Measurements from ENCODE around the gene KIAA1210. TPM values are rescaled to one million over a fixed set of nuclear protein-coding genes. Genes with fewer than 3 reads are reported as not detected.
A peak's percentile ranks its signal among the peaks of the same experiment; 100 is the strongest.

KIAA1210 gene
- total and polyA plus RNA-seq, 10 of the 15 experiments (the other 5 are each of a cell fraction or from before 2014, with no cell fraction given) = 0.01 TPM; not detected in 9

DNA sequence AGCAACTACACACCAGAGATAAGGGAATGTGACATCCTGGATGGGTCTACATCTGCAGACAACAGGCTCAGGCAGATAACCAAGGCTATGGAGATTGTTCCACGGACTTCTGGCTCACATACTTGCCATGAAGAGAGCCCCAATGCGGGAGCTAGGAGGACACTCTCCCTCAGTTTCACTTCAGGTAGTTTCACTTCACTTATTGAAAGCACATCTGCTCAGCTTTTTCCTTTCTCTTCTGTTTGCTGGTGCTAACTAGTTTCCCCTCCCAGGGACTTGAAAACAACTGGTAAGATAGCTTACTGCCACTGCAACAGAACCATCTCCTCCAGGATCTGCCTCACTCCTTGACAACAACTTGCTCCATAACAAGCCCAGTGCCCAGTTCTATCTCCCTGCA, 56.2 kb downstream of the KIAA1210 start:
- no peak overlapping the region for H3K4me3 ChIP-seq
- H3K4me1 ChIP-seq (ENCODE audit: control insufficient read depth, insufficient read depth, low read length) = no peaks in the 10 kb centered on the region
- intact Hi-C loops (cut with micrococcal nuclease; ENCODE audit: unreplicated experiment) (no loop called here), in situ Hi-C loops (cut with MboI) (no loop called here)
- ChIA-PET CTCF (interaction anchor here (1.0 to 1.4 kb wide), 2 partner anchors 18 to 47 kb away, joined by 3 to 4 read pairs; no protein-coding TSS in a partner anchor), RAD21 (ENCODE audit: unreplicated experiment) (interaction anchor here (0.8 kb wide), 1 partner anchor 612 kb away, joined by 3 read pairs; no protein-coding TSS in a partner anchor), SMC1A (ENCODE audit: uncharacterized antibody, unreplicated experiment) (interaction anchor here (0.6 to 0.7 kb wide), 2 partner anchors 11 to 264 kb away, joined by 3 read pairs; no protein-coding TSS in a partner anchor), POLR2A (no interaction called here)
- DNase-seq (ENCODE audit: low read depth, low spot score) (no peak), ATAC-seq (peak; percentile 40), FAIRE-seq (no peak)
- H3K79me2 ChIP-seq (ENCODE audit: control insufficient read depth, insufficient read depth, low read length) = no peaks in the 10 kb centered on the region
- H3K4me2 ChIP-seq (ENCODE audit: control insufficient read depth, insufficient read depth) = no peak overlapping the region
- H3K9me3 ChIP-seq (replicated peaks; ENCODE audit: control insufficient read depth, insufficient read depth, low read length) = peaks cover 2% of the 10 kb centered on the region; the same call in 1 of the 3 replicates
- H3K9ac ChIP-seq (ENCODE audit: control insufficient read depth, insufficient read depth, low read length) = no peak overlapping the region
- H2AFZ ChIP-seq (ENCODE audit: control insufficient read depth, low read depth, low read length) = no peak overlapping the region
- WGBS (ENCODE audit: insufficient coverage, insufficient replicate concordance, low lambda C conversion rate, missing lambda C conversion rate) = 0% methylated on average over 2 of the region's 2 CpGs
- TF ChIP-seq EGR1 (IDR thresholded peaks at IDR 0.05; ENCODE audit: borderline replicate concordance in 1 of 2, low read depth in 2 of 2, low read length in 2 of 2) (no peak), SPI1 (IDR thresholded peaks at IDR 0.05; ENCODE audit: borderline replicate concordance, insufficient read depth, low read depth, low read length) (0 out of 2 replicates have a peak, but pooled peaks have one; percentile 46)
- TF ChIP-seq, protein P1, sequence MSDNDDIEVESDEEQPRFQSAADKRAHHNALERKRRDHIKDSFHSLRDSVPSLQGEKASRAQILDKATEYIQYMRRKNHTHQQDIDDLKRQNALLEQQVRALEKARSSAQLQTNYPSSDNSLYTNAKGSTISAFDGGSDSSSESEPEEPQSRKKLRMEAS (IDR thresholded peaks at IDR 0.05; ENCODE audit: low read depth, low read length) = no peak
- no peaks in the 10 kb centered on the region for H4K20me1 ChIP-seq (ENCODE audit: control insufficient read depth, insufficient read depth)
- peaks cover 0 to 2% of the 10 kb centered on the region in 2 experiments; a peak in 2 of 4 replicates for H3K27me3 ChIP-seq (replicated peaks in 1 of 2; ENCODE audit: control insufficient read depth in 2 of 2, insufficient read depth in 2 of 2, low read length in 1 of 2)
- H3K27ac ChIP-seq (ENCODE audit: control insufficient read depth, insufficient read depth) = no peak overlapping the region
- no peaks in the 10 kb centered on the region for H3K36me3 ChIP-seq (ENCODE audit: control insufficient read depth in 2 of 2, insufficient read depth in 2 of 2, low read length in 1 of 2)
- no TSS peak for BruUV-seq (replicated peaks)

DNA sequence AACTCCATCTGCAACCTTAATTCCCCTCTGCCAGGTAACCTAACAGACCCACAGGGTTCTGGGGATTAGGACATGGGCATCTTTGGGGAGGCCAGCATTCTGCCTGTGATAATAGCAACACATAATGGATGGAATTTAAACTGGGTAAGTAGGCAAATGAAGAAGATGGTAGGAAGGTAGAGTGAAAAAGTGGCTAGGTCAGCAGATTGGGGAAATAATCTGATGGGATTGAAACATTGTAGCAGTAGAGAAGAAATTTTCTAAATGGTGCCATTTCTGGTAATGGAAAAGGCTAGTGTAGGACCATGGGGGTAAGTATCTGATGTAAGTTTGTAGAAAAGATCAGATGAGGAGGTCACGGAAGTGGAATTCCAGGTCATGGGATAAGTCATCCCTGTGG, 57.9 kb downstream of the KIAA1210 start:
- in situ Hi-C loops (cut with MboI) = loop anchor here (10.0 kb wide), 1 partner anchor 225 kb away; no protein-coding TSS in a partner anchor
- ChIA-PET RAD21 (ENCODE audit: unreplicated experiment) (no interaction called here), CTCF (no interaction called here), SMC1A (ENCODE audit: uncharacterized antibody, unreplicated experiment) (interaction anchor here (1.0 kb wide), 1 partner anchor 14 kb away, joined by 3 read pairs; no protein-coding TSS in a partner anchor), POLR2A (no interaction called here)
- 93% methylated on average over 1 of the region's 1 CpG for WGBS (ENCODE audit: insufficient coverage, insufficient replicate concordance, low lambda C conversion rate, missing lambda C conversion rate)
- no peaks in the 10 kb centered on the region for H3K4me1 ChIP-seq (ENCODE audit: control insufficient read depth, insufficient read depth, low read length)
- DNase-seq (ENCODE audit: low read depth, low spot score) (no peak), ATAC-seq (no peak), FAIRE-seq (no peak)
- H3K4me3 ChIP-seq = no peak overlapping the region
- H4K20me1 ChIP-seq (ENCODE audit: control insufficient read depth, insufficient read depth) = no peaks in the 10 kb centered on the region
- H3K36me3 ChIP-seq (ENCODE audit: control insufficient read depth in 2 of 2, insufficient read depth in 2 of 2, low read length in 1 of 2) = no peaks in the 10 kb centered on the region
- no peak overlapping the region for H3K27ac ChIP-seq (ENCODE audit: control insufficient read depth, insufficient read depth)
- no peak overlapping the region for H2AFZ ChIP-seq (ENCODE audit: control insufficient read depth, low read depth, low read length)
- intact Hi-C loops (cut with micrococcal nuclease; ENCODE audit: unreplicated experiment) = loop anchor here (5.0 kb wide), 1 partner anchor 222 kb away; no protein-coding TSS in a partner anchor
- peaks cover 0 to 2% of the 10 kb centered on the region in 2 experiments; a peak in 2 of 4 replicates for H3K27me3 ChIP-seq (replicated peaks in 1 of 2; ENCODE audit: control insufficient read depth in 2 of 2, insufficient read depth in 2 of 2, low read length in 1 of 2)
- H3K4me2 ChIP-seq (ENCODE audit: control insufficient read depth, insufficient read depth) = no peak overlapping the region
- no TSS peak for BruUV-seq (replicated peaks)
- no peak overlapping the region for H3K9ac ChIP-seq (ENCODE audit: control insufficient read depth, insufficient read depth, low read length)
- H3K79me2 ChIP-seq (ENCODE audit: control insufficient read depth, insufficient read depth, low read length) = no peaks in the 10 kb centered on the region
- H3K9me3 ChIP-seq (replicated peaks; ENCODE audit: control insufficient read depth, insufficient read depth, low read length) = peaks cover 2% of the 10 kb centered on the region; the same call in 1 of the 3 replicates
- TF ChIP-seq EP300 (IDR thresholded peaks at IDR 0.05; ENCODE audit: borderline replicate concordance in 1 of 2, control insufficient read depth in 1 of 2, low read depth in 2 of 2, low read length in 2 of 2) = no peak
- TF ChIP-seq POLR2AphosphoS5 (IDR thresholded peaks at IDR 0.05; ENCODE audit: low read length) = no peak
- no peak for TF ChIP-seq SIX5 (IDR thresholded peaks at IDR 0.05; ENCODE audit: low read depth, low read length, severe bottlenecking)
- TF ChIP-seq, protein P2, sequence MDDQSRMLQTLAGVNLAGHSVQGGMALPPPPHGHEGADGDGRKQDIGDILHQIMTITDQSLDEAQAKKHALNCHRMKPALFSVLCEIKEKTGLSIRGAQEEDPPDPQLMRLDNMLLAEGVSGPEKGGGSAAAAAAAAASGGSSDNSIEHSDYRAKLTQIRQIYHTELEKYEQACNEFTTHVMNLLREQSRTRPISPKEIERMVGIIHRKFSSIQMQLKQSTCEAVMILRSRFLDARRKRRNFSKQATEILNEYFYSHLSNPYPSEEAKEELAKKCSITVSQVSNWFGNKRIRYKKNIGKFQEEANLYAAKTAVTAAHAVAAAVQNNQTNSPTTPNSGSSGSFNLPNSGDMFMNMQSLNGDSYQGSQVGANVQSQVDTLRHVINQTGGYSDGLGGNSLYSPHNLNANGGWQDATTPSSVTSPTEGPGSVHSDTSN (IDR thresholded peaks at IDR 0.05; ENCODE audit: insufficient replicate concordance, low read depth, low read length) = no peak
- TF ChIP-seq SP1 (IDR thresholded peaks at IDR 0.05; ENCODE audit: low read depth, low read length) = no peak
- no peak for TF ChIP-seq CREB1 (IDR thresholded peaks at IDR 0.05; ENCODE audit: low read depth)
- TF ChIP-seq, protein P3, sequence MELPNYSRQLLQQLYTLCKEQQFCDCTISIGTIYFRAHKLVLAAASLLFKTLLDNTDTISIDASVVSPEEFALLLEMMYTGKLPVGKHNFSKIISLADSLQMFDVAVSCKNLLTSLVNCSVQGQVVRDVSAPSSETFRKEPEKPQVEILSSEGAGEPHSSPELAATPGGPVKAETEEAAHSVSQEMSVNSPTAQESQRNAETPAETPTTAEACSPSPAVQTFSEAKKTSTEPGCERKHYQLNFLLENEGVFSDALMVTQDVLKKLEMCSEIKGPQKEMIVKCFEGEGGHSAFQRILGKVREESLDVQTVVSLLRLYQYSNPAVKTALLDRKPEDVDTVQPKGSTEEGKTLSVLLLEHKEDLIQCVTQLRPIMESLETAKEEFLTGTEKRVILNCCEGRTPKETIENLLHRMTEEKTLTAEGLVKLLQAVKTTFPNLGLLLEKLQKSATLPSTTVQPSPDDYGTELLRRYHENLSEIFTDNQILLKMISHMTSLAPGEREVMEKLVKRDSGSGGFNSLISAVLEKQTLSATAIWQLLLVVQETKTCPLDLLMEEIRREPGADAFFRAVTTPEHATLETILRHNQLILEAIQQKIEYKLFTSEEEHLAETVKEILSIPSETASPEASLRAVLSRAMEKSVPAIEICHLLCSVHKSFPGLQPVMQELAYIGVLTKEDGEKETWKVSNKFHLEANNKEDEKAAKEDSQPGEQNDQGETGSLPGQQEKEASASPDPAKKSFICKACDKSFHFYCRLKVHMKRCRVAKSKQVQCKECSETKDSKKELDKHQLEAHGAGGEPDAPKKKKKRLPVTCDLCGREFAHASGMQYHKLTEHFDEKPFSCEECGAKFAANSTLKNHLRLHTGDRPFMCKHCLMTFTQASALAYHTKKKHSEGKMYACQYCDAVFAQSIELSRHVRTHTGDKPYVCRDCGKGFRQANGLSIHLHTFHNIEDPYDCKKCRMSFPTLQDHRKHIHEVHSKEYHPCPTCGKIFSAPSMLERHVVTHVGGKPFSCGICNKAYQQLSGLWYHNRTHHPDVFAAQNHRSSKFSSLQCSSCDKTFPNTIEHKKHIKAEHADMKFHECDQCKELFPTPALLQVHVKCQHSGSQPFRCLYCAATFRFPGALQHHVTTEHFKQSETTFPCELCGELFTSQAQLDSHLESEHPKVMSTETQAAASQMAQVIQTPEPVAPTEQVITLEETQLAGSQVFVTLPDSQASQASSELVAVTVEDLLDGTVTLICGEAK (IDR thresholded peaks at IDR 0.05; ENCODE audit: borderline replicate concordance) = no peak
